WTC11 (cell line): ENCODE results near the gene PLEKHF1. TPM values are rescaled to one million over a fixed set of nuclear protein-coding genes. Genes with fewer than 3 reads are reported as not detected.

Source experiments
- ATAC-seq: fragments of 200-7000 bp; cut with Tn5 transposase; 2 replicates; pipeline ENCODE4 v1.10.0; 2021; ENCODE audit warnings: mild to moderate bottlenecking, moderate library complexity
- CTCF ChIA-PET: fragments of 300-600 bp; sonication (Branson Sonifier 250); formaldehyde crosslinking; loops from one replicate; lab custom pipeline; 2021; ENCODE audit warnings: antibody characterized with exemption; lab: Charles Lee
- POLR2A ChIA-PET: fragments of 350-600 bp; sonication (Branson Sonifier 250); formaldehyde crosslinking; loops from one replicate; lab custom pipeline; 2021; ENCODE audit warnings: antibody characterized with exemption; lab: Charles Lee
- DNase-seq: peaks from one replicate; pipeline ENCODE4 v3.0.0; 2021; ENCODE audit warnings: low spot score
- H3K27ac Mint-ChIP-seq: 2 replicates; pipeline ENCODE4 v1.8.0; 2021; ENCODE audit warnings: mixed read lengths
- H3K27me3 Mint-ChIP-seq: 2 replicates; pipeline ENCODE4 v1.8.0; 2021; ENCODE audit warnings: low read depth, mild to moderate bottlenecking, moderate library complexity, mixed read lengths
- H3K36me3 Mint-ChIP-seq: 2 replicates; pipeline ENCODE4 v1.8.0; 2021; ENCODE audit warnings: mixed read lengths
- H3K4me1 Mint-ChIP-seq: 2 replicates; pipeline ENCODE4 v1.8.0; 2022; ENCODE audit warnings: mixed read lengths
- H3K4me3 Mint-ChIP-seq: 2 replicates; pipeline ENCODE4 v1.8.0; 2021; ENCODE audit warnings: mild to moderate bottlenecking, moderate library complexity, mixed read lengths
- H3K9me3 Mint-ChIP-seq: 2 replicates; pipeline ENCODE4 v1.8.0; 2021; ENCODE audit warnings: mixed read lengths
- ARID4B ChIP-seq: sonication (generic); formaldehyde crosslinking; IDR thresholded peaks from 2 replicates; pipeline ENCODE4 v1.8.0; 2023; ENCODE audit warnings: missing genetic modification reagents, mild to moderate bottlenecking, borderline replicate concordance
- ATF3 ChIP-seq: sonication (generic); formaldehyde crosslinking; conservative IDR thresholded peaks from 2 replicates; pipeline ENCODE4 v1.8.1; 2022; ENCODE audit warnings: mild to moderate bottlenecking, missing genetic modification reagents
- ATF6 ChIP-seq: sonication (generic); formaldehyde crosslinking; IDR thresholded peaks from 2 replicates; pipeline ENCODE4 v1.8.1; 2023; ENCODE audit warnings: mild to moderate bottlenecking, missing genetic modification reagents
- CBFB ChIP-seq: sonication (generic); formaldehyde crosslinking; IDR thresholded peaks from 2 replicates; pipeline ENCODE4 v1.8.1; 2022; ENCODE audit warnings: mild to moderate bottlenecking, low read depth, missing genetic modification reagents
- EMX1 ChIP-seq: fragments of 250-450 bp; sonication (Bioruptor Pico); IDR thresholded peaks from 2 replicates; pipeline ENCODE4 v1.8.0; 2021; ENCODE audit warnings: mild to moderate bottlenecking
- ERG ChIP-seq: fragments of 250-450 bp; sonication (Bioruptor Pico); IDR thresholded peaks from 2 replicates; pipeline ENCODE4 v1.8.0; 2021; ENCODE audit warnings: mild to moderate bottlenecking
- ESRRA ChIP-seq: sonication (generic); formaldehyde crosslinking; IDR thresholded peaks from 2 replicates; pipeline ENCODE4 v1.8.1; 2022; ENCODE audit warnings: mild to moderate bottlenecking, missing genetic modification reagents, borderline replicate concordance
- ETV6 ChIP-seq: sonication (generic); formaldehyde crosslinking; IDR thresholded peaks from 2 replicates; pipeline ENCODE4 v1.8.1; 2022; ENCODE audit warnings: mild to moderate bottlenecking, missing genetic modification reagents
- GABPB1 ChIP-seq: sonication (generic); formaldehyde crosslinking; IDR thresholded peaks from 2 replicates; pipeline ENCODE4 v1.8.1; 2023; ENCODE audit warnings: mild to moderate bottlenecking, missing genetic modification reagents
- GTF2I ChIP-seq: fragments of 250-450 bp; sonication (Bioruptor Pico); conservative IDR thresholded peaks from 2 replicates; pipeline ENCODE4 v1.4.0; 2021; ENCODE audit warnings: mild to moderate bottlenecking
- MLX ChIP-seq: sonication (generic); formaldehyde crosslinking; IDR thresholded peaks from 2 replicates; pipeline ENCODE4 v1.8.1; 2023; ENCODE audit warnings: mild to moderate bottlenecking, missing genetic modification reagents, moderate library complexity
- MXD4 ChIP-seq: fragments of 250-450 bp; sonication (Bioruptor Pico); IDR thresholded peaks from 2 replicates; pipeline ENCODE4 v1.8.0; 2021; ENCODE audit warnings: mild to moderate bottlenecking, moderate library complexity, borderline replicate concordance
- NFATC4 ChIP-seq: fragments of 250-450 bp; sonication (Bioruptor Pico); IDR thresholded peaks from 2 replicates; pipeline ENCODE4 v1.9.0; 2021; ENCODE audit warnings: mild to moderate bottlenecking
- NFE2L1 ChIP-seq: sonication (generic); formaldehyde crosslinking; IDR thresholded peaks from 2 replicates; pipeline ENCODE4 v1.8.1; 2023; ENCODE audit warnings: missing genetic modification reagents
- PREB ChIP-seq: sonication (generic); formaldehyde crosslinking; IDR thresholded peaks from 2 replicates; pipeline ENCODE4 v1.8.1; 2022; ENCODE audit warnings: mild to moderate bottlenecking, missing genetic modification reagents, moderate library complexity, borderline replicate concordance
- USF1 ChIP-seq: sonication (generic); formaldehyde crosslinking; IDR thresholded peaks from 2 replicates; pipeline ENCODE4 v1.8.0; 2022; ENCODE audit warnings: mild to moderate bottlenecking, missing genetic modification reagents
- ZMAT4 ChIP-seq: fragments of 250-450 bp; sonication (Bioruptor Pico); IDR thresholded peaks from 2 replicates; pipeline ENCODE4 v1.9.0; 2021; ENCODE audit warnings: mild to moderate bottlenecking
- ZNF532 ChIP-seq: fragments of 250-450 bp; sonication (Bioruptor Pico); IDR thresholded peaks from 2 replicates; pipeline ENCODE4 v1.9.0; 2021; ENCODE audit warnings: mild to moderate bottlenecking, borderline replicate concordance
- total RNA-seq: library from RNA; stranded (reverse); gene quantifications from 3 replicates; pipeline ENCODE4 v1.2.3, GENCODE V29; 2021

PLEKHF1 gene
- total RNA-seq, 1 experiment from 2014 or later: 17.9 TPM

GRCh38 chr19:29690842-29691241 is 25.6 kb downstream of the PLEKHF1 start:
- DNase-seq: peak; percentile 43
- ChIA-PET POLR2A (no interaction called here), CTCF (interaction anchor here (1.3 to 2.5 kb wide), 3 partner anchors 26 to 80 kb away, joined by 3 to 5 read pairs (median 3); no protein-coding TSS in a partner anchor)
- no peak overlapping the region for H3K27ac Mint-ChIP-seq
- no peaks in the 10 kb centered on the region for H3K27me3 Mint-ChIP-seq
- ATAC-seq: peak; percentile 80
- peak; percentile 100 for TF ChIP-seq NFE2L1 (CRISPR knock-in tag)
- TF ChIP-seq ETV6 (CRISPR knock-in tag): no peak
- H3K4me1 Mint-ChIP-seq: peaks cover 2% of the 10 kb centered on the region; the same call in 1 of the 2 replicates
- peaks cover 7% of the 10 kb centered on the region; the same call in 1 of the 2 replicates for H3K36me3 Mint-ChIP-seq
- H3K4me3 Mint-ChIP-seq: no peak overlapping the region
- peaks cover 23% of the 10 kb centered on the region for H3K9me3 Mint-ChIP-seq

GRCh38 chr19:29694161-29694560 is 28.9 kb downstream of the PLEKHF1 start:
- DNase-seq (no peak), ATAC-seq (no peak)
- Mint-ChIP-seq H3K9me3 (peaks cover 5% of the 10 kb centered on the region), H3K36me3 (peaks cover 7% of the 10 kb centered on the region; the same call in 1 of the 2 replicates), H3K4me3 (no peak overlapping the region), H3K27me3 (no peaks in the 10 kb centered on the region), H3K4me1 (peaks cover 2% of the 10 kb centered on the region; the same call in 1 of the 2 replicates), H3K27ac (no peak overlapping the region)
- CTCF ChIA-PET: interaction anchor here (0.5 to 4.1 kb wide), 28 partner anchors 10 to 234 kb away, joined by 3 to 35 read pairs (median 4); partner anchors contain the start of genes C19orf12, PLEKHF1 and POP4
- POLR2A ChIA-PET: no interaction called here
- TF ChIP-seq ZNF532: no peak
- TF ChIP-seq MXD4: no peak
- TF ChIP-seq PREB (CRISPR knock-in tag): no peak
- TF ChIP-seq ZMAT4 (CRISPR knock-in tag): no peak
- no peak for TF ChIP-seq GABPB1
- TF ChIP-seq ATF3 (CRISPR knock-in tag): no peak
- no peak for TF ChIP-seq USF1 (CRISPR knock-in tag)
- no peak for TF ChIP-seq ERG (CRISPR knock-in tag)
- TF ChIP-seq ARID4B: no peak
- TF ChIP-seq ATF6: no peak
- TF ChIP-seq ESRRA (CRISPR knock-in tag): no peak
- no peak for TF ChIP-seq EMX1
- no peak for TF ChIP-seq CBFB (CRISPR knock-in tag)
- no peak for TF ChIP-seq MLX
- no peak for TF ChIP-seq NFATC4 (CRISPR knock-in tag)
- no peak for TF ChIP-seq GTF2I (CRISPR knock-in tag)
